Activated CD4-positive, CD25-positive, alpha-beta regulatory T cell treated with anti-CD3 and anti-CD28 coated beads, Interleukin-2, amount 50 U/mL, for 72 hours (primary cell): ENCODE data around the gene GPR107.

ENCODE experiments used
- DNase-seq: peaks from one replicate; pipeline ENCODE4 v3.0.0; 2021

GPR107 gene

DNA sequence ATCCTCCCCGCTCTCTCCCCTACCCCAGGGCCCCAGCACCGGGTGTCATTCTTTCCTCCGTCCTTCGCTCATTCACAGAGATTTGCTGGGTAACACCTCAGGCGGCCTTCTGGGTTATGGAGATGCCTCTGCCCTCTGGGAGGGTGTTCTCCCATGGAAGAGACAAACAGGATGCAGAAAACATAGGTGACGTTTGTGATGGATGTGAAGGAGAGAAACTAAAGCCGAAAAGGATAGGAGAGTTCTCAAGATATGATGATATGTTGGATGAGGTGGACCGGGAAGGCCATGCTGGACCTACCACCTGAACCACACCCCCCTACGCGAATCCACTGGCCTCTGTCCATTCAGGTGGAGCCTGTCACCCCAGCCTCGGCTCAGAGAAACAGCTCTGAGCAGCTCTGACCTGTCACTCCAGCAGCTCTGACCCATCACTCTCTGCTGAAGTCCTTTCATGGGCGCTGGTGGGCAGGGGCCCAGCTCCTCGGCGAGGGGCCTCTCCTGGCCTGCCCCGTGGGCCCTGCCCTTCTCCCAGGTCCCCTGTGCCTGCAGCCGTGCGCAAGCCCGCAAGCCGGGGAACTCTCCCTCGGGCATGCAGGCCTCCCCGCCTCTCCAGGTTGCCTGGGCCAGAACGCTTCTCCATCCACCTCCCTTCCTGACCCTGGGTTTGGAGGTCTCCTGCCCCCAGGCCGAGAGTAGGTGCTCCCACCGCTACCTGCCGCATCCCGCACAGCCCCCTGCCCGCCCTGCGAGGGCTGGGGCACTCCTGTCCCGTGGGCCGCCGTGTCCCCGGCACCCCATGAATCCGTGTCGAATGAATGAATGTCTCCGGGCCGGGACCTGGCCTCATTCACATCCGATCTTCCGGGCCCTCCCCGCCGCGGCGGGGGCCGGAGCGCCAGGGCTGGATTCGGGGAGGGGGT is 117.8 kb downstream of the GPR107 start:
- no peak for DNase-seq

DNA sequence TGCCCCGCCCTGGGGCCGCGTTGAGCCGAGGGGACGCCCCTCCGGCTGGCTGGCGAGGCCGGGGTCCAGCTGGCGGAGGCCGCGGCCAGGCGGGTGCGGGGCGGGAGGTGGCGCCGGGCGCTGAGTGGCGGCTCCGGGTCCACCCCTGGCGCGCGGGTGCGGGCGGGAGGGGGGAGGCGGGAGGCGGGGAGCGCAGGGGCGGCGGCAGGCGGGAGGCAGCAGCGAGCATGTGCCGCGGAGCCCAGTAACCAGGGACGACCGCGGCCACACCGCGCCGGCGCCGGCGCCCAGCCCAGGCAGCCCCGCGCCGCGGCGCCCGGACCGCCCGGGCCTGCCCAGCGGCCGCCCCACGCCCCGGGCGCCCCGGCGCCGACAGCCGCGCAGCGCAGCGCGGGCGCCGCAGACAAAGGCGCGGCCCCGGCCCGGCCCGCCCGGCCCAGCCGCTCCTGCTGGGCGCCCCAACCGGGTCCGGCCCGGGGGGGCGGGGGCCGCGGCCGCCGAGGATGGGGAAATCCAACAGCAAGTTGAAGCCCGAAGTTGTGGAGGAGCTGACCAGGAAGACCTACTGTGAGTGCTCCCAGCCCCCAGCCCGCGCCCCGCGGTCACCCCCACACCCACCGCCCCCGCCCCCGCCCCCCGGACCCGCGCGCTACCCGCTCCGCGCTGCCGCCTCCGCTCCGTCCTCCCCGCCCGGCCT is 118.6 kb downstream of the GPR107 start, which contains the start of gene NCS1:
NCS1 (plus strand) TSS at position 244 of the 697 bp plus-strand sequence; CDS start at position 504, 260 bp downstream.
- peak; percentile 57 for DNase-seq

DNA sequence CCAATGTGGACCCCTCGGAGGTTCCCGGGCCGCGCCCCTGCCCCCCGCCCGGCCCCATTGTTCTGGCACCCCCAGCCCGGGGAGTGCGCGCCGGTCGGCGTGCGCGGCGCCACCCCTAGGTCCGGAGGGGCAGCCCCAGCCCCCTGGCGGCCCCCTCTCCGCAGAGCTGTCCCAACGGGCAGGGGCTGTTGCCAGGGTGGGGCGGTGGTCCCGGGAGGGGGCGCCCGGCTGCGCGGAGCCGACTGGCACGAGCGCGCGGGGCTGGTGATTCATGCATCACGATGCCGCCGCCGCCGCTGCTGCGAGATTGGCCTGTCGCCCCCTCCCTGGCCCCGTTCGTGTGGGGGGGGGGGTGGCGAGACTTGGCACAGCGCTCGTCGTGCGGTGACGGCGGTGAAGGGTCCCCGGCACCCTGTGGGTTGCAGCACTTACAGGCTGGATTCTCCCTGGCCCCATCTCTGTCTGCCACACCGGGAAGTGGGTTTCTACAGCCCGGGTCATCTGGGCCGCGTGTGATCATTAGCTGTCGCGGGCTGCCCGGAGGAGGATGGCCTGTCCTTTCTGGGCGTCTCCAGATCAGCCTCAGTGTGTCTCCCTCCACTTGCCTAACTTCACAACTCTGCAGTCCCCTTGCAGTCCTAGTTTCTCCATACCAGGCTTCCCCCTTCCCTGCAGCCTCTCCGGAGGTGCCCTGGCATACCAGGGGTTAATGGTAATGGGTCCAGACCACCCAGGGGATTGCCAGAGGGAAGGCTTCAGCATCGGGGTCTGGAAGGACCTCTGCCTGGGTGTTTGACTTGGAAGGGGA is 119.4 kb downstream of the GPR107 start:
- peak; percentile 45 for DNase-seq

DNA sequence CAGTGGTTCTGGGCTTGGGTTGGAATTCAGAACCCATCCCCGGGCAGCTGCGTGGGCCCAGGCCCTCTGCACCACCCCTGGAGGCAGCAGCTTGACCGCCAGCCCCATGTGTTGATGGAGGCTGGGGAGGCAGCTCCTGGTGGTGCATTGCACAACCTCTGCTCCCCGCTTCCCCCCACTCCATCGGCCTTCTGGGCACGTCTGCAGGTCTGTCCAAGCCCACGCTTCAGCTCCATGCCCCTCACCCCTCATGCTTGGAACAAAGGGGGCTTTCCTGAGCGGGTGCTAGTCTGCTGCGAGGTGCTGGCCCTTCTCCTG is 119.9 kb downstream of the GPR107 start:
- no peak for DNase-seq

DNA sequence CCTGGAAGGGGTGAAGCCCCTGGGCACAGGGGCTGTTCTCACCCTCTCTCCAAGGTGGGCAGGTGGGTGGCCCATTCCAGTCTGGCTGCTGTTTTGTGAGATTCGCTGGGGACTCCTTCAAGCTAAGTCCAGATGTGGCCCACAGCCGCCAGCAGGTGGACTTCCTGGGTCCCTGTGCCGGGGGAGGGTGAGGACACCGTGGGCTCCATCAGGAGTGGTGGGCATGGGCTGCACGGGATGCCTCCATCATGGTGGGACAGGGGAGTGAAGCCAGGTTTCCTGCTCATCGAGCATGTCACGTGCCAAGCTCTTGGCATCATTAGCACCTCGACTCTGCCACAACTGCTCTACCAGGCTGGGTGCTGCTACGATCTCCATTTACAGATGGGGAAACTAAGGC is 120.3 kb downstream of the GPR107 start:
- no peak for DNase-seq

DNA sequence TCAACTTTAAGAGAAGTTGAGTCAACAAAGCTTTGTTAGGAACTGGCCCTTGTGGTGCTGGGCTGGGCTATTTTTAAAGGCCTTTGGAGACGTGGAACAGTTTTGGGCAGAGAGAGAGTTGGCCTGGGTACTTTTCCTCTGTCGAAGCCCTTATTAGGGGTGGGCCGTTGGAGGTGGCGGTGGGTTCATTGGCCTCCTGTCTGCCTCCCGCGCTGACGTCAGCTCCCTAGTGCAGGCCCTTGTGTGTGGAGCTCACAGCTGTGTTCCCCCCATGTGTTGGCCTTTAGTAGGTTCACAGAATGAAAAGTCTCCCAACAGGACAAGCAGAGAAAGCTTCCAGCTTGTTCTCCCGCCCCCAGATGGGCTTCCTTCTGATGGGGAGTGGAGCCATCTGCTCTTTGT is 121.2 kb downstream of the GPR107 start:
- DNase-seq, result no peak

DNA sequence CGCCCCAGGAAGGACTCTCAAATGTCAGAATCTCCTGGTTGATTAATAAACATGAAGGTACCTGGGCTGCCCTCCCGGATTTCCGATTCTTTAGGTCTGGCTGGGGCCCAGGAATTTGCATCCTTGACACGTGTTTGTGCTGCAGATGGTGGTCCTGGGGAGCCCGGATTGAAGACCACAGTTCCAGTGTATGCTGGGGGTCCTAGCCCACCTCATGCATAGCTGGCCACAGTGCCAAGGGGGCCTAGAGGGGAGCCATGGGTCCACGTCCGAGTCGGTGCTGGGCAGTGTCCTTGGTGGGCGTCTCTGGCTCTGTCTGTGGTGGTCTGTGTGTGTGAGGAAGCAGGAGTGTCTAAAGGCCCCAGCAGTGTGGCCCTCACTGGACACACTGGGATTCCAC is 121.6 kb downstream of the GPR107 start:
- no peak for DNase-seq

DNA sequence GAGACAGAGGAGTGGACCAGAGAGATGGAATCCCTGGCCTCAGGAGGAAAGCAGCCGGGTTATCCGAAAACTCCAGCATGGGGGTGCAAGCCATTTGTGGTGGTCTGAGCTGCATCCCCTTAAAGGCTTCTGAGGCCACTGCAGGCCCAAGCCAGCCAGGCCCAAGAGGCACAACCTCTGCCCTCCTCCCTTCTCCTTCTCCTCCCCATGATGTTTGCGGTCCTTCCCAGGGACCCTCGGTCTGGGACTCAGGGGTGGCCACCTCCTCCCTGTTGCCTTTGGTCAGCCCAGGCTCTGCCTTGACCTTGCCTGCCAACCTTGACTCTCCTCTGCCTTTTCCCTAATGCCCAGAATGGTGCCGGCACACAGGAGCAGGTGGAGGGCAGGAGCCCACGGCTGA is 123.1 kb downstream of the GPR107 start:
- DNase-seq, result no peak

DNA sequence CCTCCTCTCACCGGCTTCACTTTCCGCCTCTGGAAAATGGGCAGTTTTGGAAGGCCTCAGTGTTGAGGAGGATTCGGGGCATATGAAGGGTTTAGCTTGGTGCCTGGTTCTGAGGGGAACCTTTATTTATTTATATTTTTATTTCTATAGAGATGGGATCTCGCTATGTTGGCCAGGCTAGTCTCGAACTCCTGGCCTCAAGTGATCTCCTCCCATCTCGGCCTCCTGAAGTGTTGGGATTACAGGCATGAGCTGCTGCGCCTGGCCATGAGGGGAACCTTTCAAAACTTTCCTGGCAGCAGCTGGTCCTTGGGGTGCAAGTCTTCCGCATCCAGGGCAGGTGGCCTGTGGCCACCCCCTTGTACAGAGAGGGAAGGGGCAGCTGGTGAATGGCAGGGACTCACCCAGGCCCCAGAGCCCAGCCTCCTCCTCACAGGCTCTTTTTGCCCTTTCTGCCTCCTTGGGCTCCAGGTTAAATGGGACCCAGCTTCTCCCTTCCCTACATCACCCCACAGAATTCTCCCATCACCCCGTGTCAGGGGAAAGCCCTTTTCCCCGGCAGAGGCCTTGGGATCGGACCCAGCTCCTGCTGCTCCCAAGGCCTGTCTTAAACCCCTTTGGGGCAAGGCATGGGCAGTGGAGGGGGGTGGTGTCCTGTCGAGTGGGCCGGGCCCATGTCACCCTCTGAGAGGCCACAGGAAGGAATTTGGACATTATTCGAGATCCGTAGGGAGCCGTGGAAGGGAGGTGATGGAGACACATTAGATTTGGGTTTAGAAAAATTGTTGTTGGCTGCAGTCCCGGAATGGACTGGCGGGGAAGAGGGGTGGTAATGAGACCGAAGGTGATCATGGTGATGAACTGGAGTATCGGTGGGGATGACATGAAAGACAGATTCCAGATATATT is 124.4 kb downstream of the GPR107 start:
- DNase-seq, result no peak

DNA sequence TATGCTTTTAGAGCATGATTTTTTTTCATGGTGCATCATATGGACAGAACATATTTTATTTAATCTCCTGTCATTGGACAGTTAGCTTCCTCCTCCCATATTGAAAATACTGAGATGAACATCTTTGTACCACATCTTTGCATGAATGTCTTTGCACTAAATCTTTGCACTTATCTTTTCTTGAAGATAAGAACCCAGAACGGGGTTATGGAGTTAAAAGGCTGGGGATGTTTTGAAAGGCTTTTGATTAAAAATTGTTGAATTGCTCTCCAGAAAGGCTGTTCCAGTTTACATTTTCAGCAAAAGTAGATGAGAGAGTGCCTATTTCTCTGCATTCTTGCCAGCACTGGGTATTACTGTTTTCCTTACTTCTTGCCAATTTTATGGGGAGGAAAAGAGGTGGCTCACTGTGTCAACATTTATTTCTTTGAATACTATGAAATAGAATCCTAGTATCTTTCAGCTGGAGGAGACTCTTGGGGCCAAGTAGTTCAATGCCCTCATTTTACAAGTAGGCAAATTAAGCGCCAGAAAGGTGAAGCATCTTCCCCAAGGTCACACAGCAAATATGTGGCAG is 125.7 kb downstream of the GPR107 start:
- DNase-seq, result no peak

DNA sequence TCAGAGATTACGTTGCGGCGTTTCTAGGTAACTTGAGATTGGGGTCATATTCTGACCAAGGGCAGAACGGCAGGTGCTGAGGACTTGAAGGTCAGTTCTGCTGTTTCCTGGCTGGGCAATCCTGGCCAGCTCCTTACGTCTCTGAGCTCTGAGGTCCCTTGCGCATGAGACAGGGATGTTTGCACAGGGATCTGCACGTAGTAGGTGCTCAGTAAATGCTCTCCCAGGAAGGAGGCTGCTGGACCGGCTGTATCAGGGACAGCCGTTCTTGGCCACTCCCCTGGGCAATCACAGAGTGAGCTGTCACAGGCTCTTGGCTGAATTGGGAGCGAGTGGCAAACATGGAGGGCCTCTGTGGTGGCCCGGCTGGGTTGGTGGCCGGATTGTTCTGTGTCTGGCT is 126.8 kb downstream of the GPR107 start:
- DNase-seq, result no peak

DNA sequence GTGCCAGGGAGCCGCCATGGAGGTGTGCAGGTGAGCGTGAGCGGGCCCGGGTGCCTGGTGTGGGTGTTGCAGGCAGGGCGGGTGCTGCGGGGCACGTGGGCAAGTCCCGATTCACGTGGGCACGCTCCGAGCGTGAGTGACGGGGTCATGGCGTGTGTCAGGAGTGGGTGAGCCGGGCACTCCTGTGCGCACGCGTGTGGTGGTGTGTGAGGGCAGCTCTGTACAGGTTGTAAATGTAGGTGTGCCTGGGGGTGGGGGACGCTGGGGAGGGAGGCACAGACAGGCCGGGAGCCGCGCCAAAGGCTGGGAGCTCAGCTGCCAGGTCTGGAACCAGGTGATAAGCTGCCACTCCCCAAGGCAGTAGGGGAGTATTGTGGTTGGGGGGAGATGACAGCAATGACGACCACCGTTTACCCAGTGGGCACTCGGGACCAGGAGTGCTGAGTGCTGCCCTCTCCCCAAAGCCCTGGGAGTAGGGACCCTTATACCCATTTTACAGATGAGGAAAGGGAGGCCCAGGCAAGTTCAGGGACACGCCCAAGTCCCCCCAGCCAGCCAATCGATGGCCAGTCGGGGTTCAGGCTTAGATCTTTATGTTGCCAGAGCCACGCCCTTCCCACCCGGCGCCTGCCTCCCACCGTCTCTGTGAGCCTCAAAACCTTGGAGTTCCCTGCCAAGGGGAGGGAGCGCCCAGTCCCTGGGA is 128.1 kb downstream of the GPR107 start:
- DNase-seq, result no peak

DNA sequence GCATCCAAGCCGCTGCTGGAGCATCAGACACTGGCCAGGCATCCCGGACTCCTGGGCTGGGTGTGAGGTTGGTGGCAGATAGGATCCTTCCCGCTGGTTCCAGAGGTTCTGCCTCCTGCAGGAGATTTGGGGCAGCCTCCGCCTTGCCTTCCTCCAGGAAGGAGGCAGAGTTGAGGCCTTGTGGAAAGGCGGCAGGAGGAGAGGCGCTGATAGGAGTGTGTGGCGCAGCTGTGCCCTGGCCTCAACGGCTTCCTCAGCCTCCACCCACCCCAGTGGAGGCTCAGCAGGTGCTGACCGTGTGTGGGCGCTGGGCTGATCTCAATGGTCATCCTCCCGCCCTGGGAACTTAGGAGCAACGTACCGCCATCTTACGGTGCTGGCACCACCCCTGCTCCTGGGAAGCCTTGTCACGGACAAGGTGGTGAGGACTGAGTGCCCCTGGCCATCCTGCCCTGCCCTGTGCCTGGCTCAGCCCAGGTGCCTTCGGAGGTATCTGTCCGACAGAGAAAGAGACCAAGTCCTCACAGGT is 128.7 kb downstream of the GPR107 start:
- DNase-seq, result no peak

DNA sequence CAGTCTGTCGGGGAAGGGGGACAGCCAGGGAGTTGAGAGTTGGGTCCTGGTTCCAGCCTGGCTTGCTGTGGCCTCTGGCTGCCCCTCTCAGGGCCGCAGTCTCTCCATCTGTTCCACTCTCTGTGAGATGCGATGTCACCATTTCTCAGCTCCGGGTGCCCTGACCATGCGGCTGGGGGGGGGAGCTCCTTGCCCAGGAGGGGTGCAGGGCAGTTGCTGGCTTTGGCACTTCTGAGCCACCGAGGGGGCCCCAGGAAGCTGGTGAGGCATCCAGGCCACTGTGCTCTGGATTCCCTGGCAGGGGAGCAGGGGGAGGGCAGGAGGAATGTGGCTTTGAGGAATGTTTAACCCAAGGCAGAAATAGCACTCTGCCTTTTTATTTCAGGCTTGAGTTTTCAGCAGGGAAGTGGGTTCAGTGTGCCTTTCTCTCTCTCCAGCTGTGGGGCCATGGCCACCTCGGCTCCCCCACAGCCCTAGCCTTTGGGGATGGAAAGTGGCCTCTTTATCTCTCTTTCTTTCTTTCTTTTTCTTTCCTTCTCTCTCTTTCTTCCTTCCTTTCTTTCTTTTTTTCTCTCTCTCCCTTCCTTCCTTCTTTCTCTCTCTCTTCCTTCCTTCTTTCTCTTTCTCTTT is 129.5 kb downstream of the GPR107 start:
- DNase-seq, result no peak

DNA sequence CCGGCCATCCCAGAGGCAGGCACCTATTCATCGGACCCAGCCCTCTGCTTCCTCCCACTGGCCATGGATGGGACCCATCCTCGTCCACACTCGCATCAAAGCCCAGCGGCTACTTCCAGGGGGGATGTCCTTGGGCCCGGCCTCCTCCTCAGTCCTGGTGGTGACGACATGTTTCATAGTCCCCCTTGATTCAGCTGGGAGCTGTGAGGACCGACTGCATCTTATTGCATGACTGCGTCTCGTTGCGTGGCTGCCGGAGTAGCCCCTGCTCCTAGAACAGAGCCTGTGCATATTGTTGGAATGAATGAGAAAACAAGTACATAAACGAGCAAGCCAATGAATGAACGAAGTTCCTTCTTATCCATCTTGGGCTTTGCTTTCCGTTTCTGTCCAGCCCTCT is 131.3 kb downstream of the GPR107 start:
- DNase-seq, result no peak

DNA sequence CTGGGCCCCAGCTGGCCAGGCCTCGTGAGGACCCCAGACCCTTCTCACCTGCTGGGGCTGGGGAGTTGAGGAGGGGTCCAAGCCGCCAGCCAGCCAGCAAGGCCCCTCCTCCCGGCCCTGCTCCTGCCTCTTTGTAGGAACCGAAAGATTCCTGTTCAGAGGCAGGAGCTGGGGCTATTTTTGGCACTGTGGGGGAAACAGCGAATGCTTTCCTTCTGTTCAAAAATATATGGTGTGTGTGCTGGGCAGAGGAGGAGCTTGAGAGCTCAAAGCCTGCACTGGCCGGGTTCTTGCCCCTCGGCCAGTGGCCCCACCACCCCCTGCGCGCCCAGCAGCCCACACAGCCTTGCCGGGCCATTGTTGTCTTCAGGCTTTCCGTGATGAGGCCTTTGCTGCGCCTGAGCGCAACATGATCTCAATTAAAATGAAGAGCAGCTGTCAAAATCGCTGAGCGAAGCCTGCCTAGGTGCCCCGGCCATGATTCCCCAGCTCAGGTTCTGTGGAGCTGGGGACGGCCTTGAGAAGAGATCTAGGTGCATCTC is 131.9 kb downstream of the GPR107 start:
- DNase-seq, result no peak

DNA sequence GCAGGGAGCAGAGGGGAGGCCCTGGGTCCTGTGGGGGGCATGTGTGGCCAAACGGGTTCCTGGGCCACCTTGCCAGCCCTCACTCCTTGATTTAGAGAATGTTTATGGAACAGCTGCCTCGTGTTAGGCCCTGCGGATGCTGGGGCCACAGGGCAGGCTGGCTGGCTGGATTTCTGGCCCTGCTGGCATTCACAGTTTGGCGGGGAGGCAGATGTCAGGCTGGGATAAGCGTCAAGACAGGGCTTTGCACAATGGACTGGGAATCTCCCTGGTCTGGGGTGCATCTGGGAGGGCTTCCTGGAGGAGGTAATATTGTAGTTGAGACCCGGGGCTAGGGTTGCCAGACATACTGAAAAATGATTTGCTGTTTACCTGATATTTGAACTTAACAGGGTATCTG is 132.3 kb downstream of the GPR107 start:
- DNase-seq, result no peak

DNA sequence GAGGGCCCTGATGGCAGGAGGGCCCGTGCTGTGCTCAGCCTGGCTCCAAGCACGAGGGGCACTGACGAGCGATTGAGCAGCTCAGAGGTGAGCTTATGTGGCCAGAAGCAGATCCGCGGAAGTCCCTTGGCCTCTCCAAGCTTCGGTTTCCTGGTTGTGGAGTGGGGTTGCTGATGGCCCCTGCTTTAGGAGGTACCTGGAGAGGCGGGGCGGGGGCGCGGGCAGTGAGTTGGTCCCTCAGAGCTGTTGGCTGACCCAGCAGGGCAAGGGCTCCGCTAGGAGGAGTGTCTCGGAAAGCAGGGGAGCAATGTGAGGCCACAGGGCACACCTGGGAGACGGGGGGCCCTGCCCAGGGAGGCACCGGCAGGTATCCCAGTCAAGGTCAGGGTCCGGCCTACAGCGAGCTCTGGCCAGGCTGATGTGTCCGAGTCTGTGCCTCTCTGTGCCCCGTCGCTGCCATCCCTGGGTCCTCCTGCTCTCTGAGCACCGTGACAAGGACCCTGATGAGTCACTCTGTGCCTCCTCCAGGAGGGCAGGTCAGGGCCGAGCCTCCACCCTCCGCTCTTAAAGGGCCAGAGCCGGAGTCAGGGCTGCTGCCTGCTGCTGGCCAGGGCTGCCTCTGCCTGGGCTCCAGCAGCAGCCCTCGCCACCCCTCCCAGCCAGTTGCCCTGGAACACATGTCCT is 133.3 kb downstream of the GPR107 start:
- no peak for DNase-seq

DNA sequence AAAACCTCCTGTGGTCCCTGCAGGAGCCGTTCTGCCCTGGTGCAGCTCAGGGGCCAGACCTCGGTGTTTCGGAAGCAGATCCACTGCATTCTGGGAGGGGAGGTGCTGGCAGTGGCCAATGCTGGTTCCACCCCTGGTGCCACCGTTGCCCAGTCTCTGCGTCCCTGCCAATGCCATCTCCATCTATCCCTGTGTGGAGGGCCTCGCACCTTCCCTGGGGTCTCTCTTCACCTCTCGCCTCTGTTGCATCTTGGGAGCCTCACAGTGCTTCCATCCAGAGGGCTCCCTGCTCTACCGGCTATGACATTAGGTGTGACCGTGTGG is 133.8 kb downstream of the GPR107 start:
- no peak for DNase-seq
